NT2/D1 (cell line): Measurements from ENCODE around the gene EEF2KMT.

Experiments used
- SUZ12 ChIP-seq: IDR thresholded peaks from 2 replicates; pipeline ENCODE4 v1.6.1; 2011; ENCODE audit not compliant: insufficient read length, insufficient read depth; ENCODE audit errors: extremely low read depth
- ZNF274 ChIP-seq: IDR thresholded peaks from 2 replicates; pipeline ENCODE4 v1.6.1; 2011; ENCODE audit warnings: mild to moderate bottlenecking, low read depth, low read length

DNA sequence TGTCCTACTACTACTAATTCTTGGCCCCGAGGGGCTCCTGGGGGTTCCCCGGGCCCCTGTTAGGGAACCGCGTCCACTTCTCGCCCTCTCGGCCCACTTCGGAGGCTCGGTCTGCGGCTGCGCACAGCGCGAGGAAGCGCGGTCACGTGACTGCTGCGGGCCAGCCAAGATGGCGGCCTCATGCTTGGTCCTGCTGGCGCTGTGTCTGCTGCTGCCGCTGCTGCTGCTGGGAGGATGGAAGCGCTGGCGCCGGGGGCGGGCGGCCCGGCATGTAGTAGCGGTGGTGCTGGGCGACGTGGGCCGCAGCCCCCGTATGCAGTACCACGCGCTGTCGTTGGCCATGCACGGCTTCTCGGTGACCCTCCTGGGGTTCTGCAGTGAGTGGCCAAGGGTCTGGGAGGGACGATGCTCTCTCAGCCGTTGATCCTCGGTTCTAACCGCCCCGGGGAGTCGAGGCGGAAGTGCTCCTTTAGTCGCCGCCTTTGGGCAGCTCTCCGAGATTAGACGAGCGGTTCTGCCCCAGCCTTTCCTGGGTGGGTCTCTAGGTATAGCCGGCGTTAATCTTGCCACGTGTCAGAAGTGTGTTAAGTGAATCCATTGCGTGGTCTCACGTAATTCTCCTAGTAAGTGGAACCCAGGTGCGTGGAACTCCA is 25.8 kb downstream of the EEF2KMT start, which contains the start of gene ALG1:
- TF ChIP-seq ZNF274 (no peak), SUZ12 (no peak)
